ENCODE data around the gene IGF2BP2.
"Not testable (repeated sequence)": the region's sequence is repeated elsewhere in the genome, so short reads cannot be mapped to it uniquely, and the experiment has no call there.

The IGF2BP2 gene

DNA sequence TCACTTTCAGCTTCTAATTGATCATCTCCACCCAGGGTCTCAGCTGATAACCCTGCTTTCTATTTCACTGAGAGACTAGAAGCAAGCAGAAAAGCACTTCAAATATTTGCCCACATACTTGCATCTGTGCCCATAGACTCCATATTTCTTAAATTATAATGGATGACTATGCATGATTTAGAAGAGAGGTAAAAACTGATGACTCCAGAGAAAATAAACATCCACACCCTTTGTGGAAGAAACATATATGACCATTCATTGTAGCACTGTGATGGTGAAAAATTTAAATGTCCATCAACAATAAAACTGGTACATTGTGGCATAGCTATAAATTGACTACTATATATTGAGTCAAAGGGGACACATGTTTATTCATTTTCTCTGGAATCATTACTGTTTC, 7.1 kb upstream of the IGF2BP2 start:
- DNase-seq = no peak

DNA sequence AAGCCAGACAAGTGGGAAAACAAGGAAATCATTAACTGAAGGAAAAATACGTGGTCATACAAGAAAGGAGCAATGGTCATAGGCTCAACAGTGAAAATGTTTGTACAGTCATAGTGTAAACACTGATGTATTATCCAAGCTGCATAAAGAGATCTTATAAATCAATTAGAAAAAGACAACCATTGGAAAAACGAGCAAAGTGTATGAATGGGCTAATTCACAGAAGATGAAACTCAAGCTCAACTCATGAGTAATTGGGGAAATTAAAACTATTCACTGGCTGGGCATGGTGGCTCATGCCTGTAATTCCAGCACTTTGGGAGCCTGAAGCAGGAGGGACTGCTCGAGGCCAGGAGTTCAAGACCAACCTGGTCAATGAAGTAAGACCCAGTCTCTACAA, 6.4 kb upstream of the IGF2BP2 start:
- DNase-seq = no peak

DNA sequence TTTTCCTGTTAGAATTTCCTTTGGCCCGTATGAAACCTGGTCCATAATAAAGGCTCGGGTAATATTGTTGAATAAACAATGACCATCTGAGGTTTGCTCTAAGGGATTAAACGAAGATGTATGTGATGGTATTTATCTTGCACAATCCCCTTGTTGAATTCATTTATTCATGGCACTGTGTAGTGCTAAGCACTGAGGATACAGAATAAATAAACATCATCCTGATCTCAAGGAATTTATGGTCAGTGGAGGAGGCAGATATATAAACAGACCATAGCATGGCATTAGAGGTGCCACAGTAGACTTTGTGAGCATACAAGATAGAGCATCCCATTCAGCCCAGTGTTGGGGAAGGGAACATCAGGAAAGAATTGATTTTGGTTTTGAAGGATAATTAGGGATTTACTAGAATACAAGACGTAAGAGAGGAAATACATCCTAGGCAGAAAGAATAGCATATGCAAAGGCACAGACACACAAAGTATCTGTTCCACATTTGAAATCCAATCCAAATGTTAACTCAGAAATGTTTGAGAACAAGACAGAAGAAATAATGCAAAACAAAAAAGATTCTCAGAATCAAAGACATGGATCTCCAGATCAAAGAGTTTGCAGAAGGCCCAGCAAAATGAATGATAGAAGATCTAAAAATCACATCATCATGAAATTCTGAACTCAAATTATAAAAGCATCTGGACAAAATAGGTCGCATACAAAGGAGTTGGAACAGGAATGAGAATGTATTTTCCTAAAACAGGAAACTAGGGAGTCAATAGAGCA, 5.4 kb upstream of the IGF2BP2 start:
- no peak for DNase-seq

DNA sequence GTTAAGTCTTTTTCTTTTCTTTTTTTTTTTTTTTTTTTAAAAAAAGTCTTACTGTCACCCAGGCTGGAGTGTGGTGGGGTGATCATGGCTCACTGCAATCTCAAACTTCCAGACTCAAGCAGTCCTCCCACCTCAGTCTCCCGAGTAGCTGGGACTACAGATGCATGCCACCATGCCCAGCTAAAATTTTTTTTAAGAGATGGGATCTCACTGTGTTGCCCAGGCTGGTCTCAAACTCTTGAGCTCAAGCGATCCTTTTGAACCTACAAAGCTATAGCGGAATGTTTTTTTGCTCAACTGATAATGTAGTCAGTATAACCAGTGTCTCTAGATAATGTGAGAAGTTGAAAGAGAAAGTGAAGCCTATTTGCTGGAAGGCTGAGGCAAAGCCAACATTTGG, 3.9 kb upstream of the IGF2BP2 start:
- DNase-seq = no peak

DNA sequence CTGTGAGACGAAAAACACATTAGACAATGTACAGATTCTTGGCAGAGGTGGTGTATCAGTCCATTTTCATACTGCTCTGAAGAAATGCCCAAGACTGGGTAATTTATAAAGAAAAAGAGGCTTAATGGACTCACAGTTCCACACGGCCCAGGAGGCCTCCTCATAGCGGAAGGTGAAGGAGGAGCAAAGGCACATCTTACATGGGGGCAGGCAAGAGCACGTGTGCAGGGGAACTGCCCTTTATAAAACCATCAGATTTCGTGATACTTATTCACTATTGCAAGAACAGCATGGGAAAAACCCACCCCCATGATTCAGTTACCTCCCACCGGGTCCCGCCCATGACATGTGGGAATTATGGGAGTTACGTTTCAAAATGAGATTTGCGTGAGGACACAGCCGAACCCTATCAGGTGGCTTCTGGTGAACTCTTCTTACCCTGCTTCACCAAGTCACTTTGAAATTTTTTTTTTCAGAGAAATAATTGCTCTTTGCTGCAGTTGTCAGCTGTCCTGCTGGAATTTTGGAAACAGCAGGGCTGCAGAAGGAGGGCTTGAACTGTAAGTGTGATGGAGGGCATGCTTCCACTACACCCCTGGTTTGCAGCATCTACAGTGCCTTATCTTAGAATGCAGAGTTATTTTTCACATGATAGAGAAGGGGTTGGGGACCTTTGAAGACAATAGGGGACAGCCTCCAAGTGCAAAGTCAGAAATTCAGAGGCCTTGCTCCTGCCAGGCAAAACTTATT, 2.9 kb upstream of the IGF2BP2 start:
- DNase-seq = no peak

DNA sequence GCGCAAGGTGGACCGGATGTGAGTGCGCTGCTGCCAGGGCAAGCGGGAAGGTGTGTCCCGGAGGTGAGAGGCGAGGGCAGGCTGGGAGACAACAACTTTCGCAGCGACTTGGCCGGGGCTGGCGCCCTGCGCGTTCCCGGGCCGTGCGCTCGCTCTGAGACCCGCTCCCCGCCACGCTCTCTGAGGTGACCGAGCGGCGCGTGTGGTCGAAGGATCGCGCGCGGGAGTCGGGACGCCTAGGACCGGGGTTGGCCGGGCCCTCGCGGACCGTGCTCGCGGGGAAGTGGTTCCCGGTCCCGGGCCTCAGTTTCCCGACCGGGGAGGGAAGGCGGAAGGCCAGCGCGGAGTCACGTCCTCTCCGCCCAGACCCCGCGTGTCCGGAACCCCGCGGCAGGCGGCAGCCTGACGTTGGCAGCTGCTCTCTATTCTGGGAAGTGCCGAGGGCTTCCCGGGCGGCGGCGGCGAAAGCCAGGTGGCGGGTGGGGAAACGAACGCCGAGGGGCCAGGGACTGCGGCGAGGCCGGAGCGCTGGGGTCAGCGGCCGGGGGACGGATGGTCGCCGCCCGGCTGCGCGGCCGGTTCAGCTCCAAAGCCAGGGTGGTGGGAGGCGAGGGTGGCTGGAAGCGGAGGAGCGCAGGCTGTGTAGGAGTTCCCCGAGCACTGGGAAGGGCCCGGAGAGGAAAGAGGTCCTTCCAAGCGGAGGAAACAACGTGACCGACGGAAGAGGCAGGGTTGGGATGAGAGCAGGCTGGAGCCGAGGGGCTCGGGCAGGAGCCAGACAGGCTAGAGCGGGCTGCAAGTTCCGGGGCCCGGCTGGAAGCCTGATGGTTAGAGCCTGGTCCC, 1.0 kb upstream of the IGF2BP2 start:
- peak; percentile 60 for DNase-seq

DNA sequence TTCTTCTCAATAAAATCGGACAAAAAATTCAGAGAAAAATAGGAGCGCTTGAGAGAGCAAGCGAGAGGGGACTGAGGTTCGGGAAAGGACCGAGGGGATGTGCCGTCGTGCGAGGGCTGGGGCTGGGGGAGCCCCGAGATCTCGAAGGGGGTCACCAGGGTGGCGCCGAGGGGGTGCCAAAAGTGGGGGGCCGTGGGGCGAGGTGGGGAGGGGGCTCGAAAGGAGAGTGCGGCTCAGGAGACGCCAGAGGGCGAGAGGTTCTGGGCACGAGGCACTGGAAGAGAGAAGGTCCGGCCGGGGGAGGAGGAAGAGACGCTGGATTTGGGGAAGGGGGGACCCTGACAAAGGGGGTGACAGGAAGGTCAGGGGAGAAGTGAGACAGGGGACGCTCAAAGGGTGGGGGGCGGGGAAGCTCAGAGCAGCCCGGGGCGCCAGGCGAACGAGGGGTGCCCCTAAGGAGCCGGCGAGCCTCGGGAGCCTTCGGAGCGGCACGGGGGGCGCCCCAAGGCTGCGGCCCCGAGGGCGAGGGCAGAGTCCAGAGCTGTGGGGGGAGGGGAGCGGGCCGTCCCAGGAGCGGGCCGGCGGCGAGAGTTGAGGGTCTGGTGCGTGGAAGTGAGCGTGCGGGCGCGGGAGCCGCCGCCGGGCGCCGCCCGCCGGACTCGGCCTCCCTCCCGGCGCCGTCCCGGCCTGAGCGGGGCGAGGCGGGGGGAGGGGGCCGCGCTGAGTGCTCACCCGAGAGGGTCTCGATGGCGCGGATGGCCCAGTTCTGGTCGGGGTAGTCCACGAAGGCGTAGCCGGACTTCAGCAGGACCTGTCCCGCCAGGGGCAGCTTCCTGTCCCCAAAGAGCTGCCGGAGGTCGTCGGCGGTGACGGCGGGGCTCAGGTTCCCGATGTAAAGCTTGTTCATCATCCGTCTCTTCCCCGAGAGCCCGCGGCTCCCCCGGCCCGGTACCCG, 514 bp downstream of the IGF2BP2 start:
- DNase-seq = peak; percentile 39

DNA sequence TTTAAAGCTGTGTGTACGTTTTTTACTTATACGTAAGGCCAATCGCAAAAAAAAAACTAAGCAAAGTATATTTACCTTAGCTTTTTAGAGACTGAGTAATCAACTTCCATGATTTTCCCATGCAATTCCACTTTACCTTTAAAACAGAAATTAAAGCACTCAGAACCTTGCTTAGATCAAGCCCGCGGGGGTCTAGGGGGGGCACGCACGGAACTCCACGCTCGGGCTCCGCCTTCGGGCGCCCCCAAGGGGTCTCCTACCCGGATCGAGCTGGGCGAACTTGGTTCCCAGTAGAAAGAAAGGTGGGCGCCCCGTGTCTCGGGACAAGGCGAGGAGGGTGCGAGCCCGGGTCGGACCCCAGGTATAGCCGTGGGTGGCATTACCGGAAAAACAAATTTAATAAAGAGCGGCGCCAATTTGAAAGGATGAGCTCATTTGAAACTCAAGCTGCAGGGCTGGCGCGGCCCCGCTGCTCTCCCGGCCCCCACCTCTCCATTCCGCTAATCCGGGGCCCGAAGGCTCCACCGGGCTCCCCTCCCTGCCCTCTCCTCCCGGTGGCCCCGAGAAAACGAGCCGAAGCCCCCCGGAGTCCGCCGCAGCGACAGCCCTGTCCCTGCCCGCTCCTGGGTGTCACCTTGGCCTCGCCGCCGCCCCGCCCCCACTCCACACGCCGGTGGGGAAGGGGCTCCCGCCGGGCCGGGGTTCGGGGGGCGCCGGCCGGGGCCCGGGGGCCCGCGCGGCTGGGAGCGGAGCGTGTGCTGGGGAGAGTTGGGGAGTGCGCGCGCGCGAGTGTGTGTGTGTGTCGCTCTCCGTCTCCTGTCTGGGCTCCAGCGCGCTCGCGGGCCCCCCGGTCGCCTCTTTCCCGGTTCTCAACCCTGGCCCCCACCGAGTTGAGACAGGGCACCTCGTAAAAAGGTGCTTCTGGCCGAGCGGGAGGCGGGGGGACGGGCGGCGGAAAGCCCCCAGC, 1.5 kb downstream of the IGF2BP2 start:
- peak; percentile 31 for DNase-seq

DNA sequence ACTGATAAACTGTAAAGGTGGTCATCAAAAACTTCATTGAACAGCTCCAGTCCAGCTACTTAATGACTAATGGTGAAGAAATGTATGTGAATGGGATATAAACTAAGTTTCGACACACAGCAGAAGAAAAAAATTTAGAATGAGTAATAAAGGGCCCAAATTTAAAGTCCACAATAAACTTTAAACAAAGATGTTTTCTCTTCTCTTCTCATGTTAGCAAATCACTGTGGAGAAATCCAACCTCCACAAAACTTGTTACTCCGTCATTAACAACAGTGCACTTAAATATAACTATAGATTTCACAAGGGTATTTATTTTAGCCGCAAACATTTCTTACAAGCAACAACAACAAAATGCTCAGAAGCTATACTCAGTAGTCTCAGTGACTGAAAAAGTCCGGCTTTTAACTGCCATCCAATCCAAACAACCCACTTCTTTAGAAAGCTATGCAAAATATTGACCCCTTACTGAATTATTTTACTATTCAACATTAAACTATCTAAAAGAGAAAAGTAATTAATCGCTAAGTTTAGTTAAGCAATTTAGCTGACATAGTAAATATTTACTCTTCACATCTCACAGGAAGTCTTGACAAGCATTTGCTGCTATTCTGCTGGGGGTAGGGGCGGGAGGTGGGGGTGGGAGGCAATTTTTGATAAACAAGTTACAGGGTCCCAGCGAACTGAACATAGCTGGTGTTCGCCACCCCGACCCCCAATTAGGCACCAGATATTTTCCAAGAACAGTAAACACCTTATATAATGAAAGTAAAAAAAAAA, 2.4 kb downstream of the IGF2BP2 start:
- no peak for DNase-seq

DNA sequence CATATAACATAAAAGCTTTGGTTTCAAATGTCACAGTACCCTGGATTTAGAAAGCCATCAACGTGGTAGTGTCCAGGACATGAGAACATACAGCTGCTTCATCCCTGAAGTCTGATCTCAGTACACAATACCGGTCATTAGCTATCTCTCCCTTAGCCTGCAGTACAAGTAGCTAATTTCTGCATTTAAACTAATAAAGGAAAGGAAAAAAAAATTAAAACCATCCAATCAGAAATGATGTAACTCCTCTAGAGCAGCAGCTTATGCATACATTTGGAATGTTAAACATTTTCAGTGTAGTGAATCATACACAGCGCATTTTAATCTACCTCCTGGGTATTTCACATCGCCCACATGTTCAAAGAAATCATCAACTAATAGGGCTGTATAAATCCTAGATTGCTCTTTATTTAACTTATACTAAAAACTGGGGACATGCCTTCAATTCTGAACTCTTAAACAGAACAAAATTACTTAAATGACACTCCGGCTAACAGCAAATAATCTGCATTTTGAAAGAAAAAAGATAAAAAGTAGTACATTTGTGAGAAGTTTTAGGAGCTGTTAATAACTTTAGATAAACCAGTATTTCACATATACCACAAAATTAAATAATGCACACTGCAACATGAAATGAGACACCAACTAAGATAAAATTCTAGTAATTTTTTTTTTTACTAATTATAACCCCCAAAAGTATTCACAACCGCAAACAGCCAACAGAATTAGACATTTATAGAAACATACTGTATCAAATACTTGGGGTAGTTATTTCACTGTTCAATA, 3.7 kb downstream of the IGF2BP2 start:
- DNase-seq = no peak

DNA sequence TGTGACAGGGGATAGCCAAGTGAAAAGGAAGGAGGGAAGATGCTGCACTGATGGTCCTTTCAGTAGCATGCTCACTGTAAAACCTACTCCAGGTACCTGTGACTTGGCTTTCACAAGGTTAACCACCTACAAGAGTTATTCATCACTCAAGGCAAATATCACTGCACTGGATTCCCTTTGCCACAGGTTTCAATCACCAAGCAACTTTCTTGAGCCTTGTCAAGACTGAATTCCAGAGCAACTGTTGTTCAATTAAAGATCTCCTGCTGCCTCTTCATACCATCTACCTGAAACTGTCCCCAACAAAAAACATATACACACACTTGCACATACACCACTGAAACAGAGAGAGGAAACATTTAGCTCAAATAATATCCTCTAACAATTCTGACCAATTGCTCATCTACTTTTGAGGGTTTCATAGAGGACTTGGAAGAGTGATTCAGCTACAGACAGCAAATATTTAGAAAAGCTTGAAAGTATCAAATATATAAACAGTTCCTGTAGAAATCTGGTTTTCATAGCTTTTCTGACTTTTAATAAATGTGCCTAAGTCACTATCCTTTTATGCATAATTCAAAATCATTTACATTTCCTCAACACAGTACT, 6.5 kb downstream of the IGF2BP2 start:
- no peak for DNase-seq

DNA sequence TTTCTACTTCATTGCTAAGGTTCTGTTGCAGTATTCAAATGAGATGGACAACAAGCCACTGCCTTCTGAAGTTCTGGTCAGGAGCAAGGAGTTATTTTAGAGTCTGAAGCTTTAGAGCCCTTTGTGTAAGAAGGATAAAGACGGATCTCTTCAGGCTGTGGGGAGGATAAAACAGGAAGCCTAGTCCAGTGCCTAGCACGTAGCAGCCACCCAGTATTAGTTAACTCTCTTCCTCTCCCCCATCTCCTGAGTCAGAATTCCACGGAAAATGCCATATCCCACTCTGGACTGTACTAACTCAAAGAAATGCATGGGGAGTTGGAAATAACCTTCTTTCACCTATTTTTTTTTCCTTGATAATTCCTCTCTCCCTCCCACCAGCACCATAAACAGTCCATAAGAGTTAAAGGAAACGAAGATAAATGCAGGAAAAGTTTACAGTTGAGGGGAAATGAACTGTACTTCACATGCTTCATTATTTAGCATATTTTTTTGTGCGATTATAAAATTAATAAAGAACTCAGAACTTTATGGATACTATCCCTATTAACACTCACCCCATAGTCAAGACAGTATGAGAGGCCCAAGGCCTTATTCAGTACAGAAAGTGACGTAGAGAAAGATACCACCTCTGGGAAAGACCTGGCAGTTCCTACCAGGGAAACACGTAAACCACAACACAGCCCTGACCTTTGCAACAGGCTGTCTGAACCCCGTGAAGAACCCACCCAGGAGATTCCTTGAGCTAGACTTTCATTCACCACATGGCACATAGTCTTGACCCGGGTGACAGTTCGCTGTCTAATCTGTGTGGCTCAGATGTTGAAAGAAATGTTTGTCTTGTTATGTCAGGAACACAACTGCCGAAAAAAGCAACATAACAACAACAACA, 9.2 kb downstream of the IGF2BP2 start:
- no peak for DNase-seq

DNA sequence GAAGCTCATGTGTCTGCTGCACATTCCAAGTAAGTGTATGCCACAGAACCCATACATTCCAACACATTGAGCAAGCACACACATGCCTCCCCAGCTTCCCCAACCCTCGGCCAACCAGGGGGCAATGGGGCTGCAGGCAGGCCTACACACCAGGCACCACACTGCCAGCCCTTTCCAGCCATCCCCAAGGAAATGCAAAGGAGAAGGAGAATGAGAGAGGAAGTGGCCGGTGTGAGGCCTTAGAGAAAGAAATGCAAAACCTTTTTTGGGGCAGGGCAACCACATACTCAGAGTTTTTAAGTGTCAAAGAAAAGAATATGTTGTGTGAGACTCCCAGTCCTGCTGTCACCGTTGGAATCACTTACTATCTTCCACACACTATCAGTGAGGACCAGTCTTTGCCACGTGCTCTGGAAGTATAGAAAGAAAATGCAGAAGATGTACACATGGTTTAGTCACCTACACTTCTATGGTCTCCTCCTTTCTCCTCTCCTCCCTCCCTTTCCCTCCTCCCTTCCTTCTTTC, 11.1 kb downstream of the IGF2BP2 start:
- no peak for DNase-seq

DNA sequence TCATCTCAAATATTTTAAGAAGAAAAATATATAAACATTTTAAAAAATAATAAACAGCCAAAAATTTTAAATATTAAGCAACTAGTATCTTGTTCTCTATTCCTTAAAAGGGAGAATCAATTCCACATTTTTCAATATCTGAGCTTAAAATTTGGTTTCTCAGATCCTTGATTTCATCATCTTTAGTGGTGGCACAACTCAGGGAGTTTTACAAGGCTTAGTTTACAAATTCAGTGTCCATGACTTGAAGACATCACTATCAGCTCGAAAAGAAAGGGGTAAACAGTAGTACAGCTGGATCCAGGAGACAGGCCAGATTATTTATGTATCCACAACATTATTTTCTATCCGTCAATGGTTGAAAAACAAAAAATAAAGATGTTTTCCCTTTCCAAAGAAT, 11.6 kb downstream of the IGF2BP2 start:
- DNase-seq = no peak

DNA sequence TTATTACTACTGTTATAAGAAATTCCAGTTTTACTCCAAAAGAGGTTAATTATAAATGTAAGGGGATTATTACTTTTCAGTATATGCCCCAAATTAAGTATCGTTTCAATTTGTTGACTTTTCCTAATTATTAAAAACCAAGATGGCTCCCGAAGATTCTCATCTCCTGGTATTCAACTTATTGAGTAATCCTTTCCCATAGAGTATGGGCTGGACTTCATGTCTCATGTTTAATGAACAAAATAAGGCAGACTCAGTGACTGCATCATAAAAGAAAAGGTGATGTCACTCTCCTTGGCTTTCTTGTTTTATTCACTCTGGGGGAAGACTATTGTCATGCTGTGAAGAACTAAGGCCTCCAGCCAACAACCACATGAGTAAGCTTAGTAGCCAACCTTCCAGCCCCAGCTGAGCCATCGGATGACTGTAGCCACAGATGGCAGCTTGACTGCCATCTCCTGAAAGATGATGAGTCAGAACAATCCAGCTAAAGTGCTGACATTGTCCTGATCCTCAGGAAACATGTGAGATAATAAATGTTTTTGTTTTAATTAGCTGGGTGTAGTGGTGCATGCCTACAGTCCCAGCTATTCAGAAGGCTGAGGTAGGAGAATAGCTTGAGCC, 17.3 kb downstream of the IGF2BP2 start:
- DNase-seq = peak; percentile 15

DNA sequence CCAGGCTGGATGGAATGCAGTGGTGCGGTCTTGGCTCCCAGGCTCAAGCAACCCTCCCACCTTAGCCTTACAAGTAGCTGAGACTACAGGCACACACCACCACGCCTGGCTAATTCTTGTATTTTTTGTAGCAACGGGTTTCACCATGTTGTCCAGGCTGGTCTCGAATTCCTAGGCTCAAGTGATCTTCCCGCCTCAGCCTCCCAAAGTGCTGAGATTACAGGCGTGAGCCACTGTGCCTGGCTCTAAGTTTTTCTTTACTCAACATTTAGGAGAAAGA, 26.1 kb downstream of the IGF2BP2 start:
- not testable (repeated sequence) for DNase-seq
